RWPE2 (cell line): ENCODE results near the gene AQP11.
"Not testable (repeated sequence)": the region's sequence is repeated elsewhere in the genome, so short reads cannot be mapped to it uniquely, and the experiment has no call there.

ENCODE experiments used
- ATAC-seq: fragments of 200-7000 bp; cut with Tn5 transposase; 3 replicates; pipeline ENCODE4 v1.9.1; 2021; ENCODE audit warnings: low read depth
- DNase-seq: peaks from one replicate; pipeline ENCODE4 v3.0.0-alpha.2; 2020; ENCODE audit warnings: low spot score
- H3K27ac ChIP-seq: fragments of 450-650 bp; 2 replicates; pipeline ENCODE4 v1.5.1; 2017; ENCODE audit warnings: mild to moderate bottlenecking; ENCODE audit not compliant: poor library complexity, severe bottlenecking
- H3K27me3 ChIP-seq: fragments of 250-450 bp; sonication (Bioruptor Pico); 2 replicates; pipeline ENCODE4 v1.5.1; 2021; ENCODE audit warnings: mild to moderate bottlenecking, moderate library complexity; ENCODE audit not compliant: insufficient read depth, poor library complexity, severe bottlenecking
- H3K36me3 ChIP-seq: fragments of 250-450 bp; sonication (Bioruptor Pico); 2 replicates; pipeline ENCODE4 v1.5.1; 2020; ENCODE audit warnings: low read depth, mild to moderate bottlenecking, moderate library complexity
- H3K4me1 ChIP-seq: fragments of 250-450 bp; sonication (Bioruptor Pico); 2 replicates; pipeline ENCODE4 v1.5.1; 2021; ENCODE audit warnings: mild to moderate bottlenecking, moderate library complexity; ENCODE audit not compliant: insufficient read depth, poor library complexity, severe bottlenecking
- H3K4me3 ChIP-seq: fragments of 250-450 bp; sonication (Bioruptor Pico); 2 replicates; pipeline ENCODE4 v1.5.1; 2021; ENCODE audit warnings: mild to moderate bottlenecking, moderate library complexity; ENCODE audit not compliant: severe bottlenecking
- H3K9me3 ChIP-seq: fragments of 250-450 bp; sonication (Bioruptor Pico); 2 replicates; pipeline ENCODE4 v1.5.1; 2021; ENCODE audit warnings: mild to moderate bottlenecking, moderate library complexity; ENCODE audit not compliant: severe bottlenecking
- CTCF ChIP-seq: fragments of 450-650 bp; IDR thresholded peaks from one replicate; pipeline ENCODE4 v1.5.1; 2017; ENCODE audit warnings: mild to moderate bottlenecking, moderate library complexity; ENCODE audit not compliant: poor library complexity, severe bottlenecking

The AQP11 gene

GRCh38 chr11:77560605-77561004 lies 29.1 kb upstream of the AQP11 start:
- no peak for DNase-seq

GRCh38 chr11:77561257-77561656 lies 28.5 kb upstream of the AQP11 start:
- no peaks in the 10 kb centered on the region for H3K36me3 ChIP-seq
- H3K4me3 ChIP-seq, result no peak overlapping the region
- H3K4me1 ChIP-seq, result peaks cover 12% of the 10 kb centered on the region
- peak overlapping the region; percentile 45 for H3K27ac ChIP-seq
- no peak for TF ChIP-seq CTCF
- no peak for DNase-seq
- no peaks in the 10 kb centered on the region for H3K9me3 ChIP-seq
- ATAC-seq, result no peak
- no peaks in the 10 kb centered on the region for H3K27me3 ChIP-seq

More at GRCh38 chr11:77560605-77561004, 29.1 kb upstream of the AQP11 start:
- Histone ChIP-seq H3K36me3 (no peaks in the 10 kb centered on the region), H3K4me1 (peaks cover 12% of the 10 kb centered on the region), H3K4me3 (no peak overlapping the region), H3K9me3 (no peaks in the 10 kb centered on the region), H3K27ac (peak overlapping the region; percentile 45), H3K27me3 (no peaks in the 10 kb centered on the region)
- ATAC-seq, result peak; percentile 78
- no peak for TF ChIP-seq CTCF

- Histone ChIP-seq H3K4me1 (no peaks in the 10 kb centered on the region), H3K9me3 (peaks cover 1% of the 10 kb centered on the region), H3K27me3 (no peaks in the 10 kb centered on the region), H3K27ac (no peak overlapping the region), H3K4me3 (no peak overlapping the region), H3K36me3 (no peaks in the 10 kb centered on the region)
- DNase-seq (no peak), ATAC-seq (no peak)
- no peak for TF ChIP-seq CTCF
These were observed 21.4 kb upstream of the AQP11 start for GRCh38 chr11:77568306-77568705.

- TF ChIP-seq CTCF, result no peak
- Histone ChIP-seq H3K4me1 (no peaks in the 10 kb centered on the region), H3K9me3 (peaks cover 1% of the 10 kb centered on the region), H3K4me3 (no peak overlapping the region), H3K36me3 (no peaks in the 10 kb centered on the region), H3K27me3 (no peaks in the 10 kb centered on the region), H3K27ac (no peak overlapping the region)
- ATAC-seq (no peak), DNase-seq (no peak)
These were observed 20.7 kb upstream of the AQP11 start for GRCh38 chr11:77568916-77569675.

GRCh38 chr11:77569676-77570070 lies 20.1 kb upstream of the AQP11 start:
- peaks cover 1% of the 10 kb centered on the region for H3K9me3 ChIP-seq
- H3K36me3 ChIP-seq, result no peaks in the 10 kb centered on the region
- no peak overlapping the region for H3K27ac ChIP-seq
- H3K27me3 ChIP-seq, result no peaks in the 10 kb centered on the region
- no peaks in the 10 kb centered on the region for H3K4me1 ChIP-seq
- H3K4me3 ChIP-seq, result no peak overlapping the region
- ATAC-seq (no peak), DNase-seq (no peak)
- TF ChIP-seq CTCF, result no peak

GRCh38 chr11:77570896-77571295 lies 18.9 kb upstream of the AQP11 start:
- not testable (repeated sequence) for H3K9me3 ChIP-seq, H3K36me3 ChIP-seq, ATAC-seq, H3K27ac ChIP-seq, H3K4me1 ChIP-seq, DNase-seq, H3K27me3 ChIP-seq, H3K4me3 ChIP-seq

GRCh38 chr11:77575428-77575827 lies 14.3 kb upstream of the AQP11 start:
- ATAC-seq, H3K4me1 ChIP-seq, H3K9me3 ChIP-seq, H3K36me3 ChIP-seq, H3K4me3 ChIP-seq, DNase-seq, H3K27ac ChIP-seq, H3K27me3 ChIP-seq: not testable (repeated sequence)
